Cerebellar nuclear complex (tissue), 1 donor: ENCODE data around the gene ZDHHC12.
A peak's percentile ranks its signal among the peaks of the same experiment; 100 is the strongest.
"Not testable (repeated sequence)": the region's sequence is repeated elsewhere in the genome, so short reads cannot be mapped to it uniquely, and the experiment has no call there.

ENCODE experiments used
- DNase-seq, 2 experiments: peaks; one replicate each; lab custom pipeline; 2025; lab: John Stamatoyannopoulos, UW

ZDHHC12 gene

DNA sequence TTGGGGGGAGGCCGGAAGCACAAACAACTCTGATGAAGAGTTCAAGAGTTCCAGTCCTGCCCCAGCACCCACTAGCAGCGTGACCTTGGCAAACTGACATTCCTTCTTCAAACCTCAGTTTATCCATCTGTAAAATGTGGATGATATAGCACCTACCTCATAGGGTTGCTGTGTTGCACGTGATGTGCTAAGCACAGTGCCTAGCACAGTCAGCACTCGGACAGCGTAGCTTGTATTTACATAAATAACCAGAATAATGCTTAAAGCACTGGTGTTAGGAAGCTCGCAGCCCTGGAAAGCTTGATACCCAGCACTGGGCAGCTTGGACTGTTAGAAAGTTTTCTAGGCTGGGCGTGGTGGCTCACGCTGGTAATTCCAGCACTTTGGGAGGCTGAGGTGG lies 16.5 kb downstream of the ZDHHC12 start:
- no peak for DNase-seq

GRCh38 chr9:128706671-128707381 lies 17.1 kb downstream of the ZDHHC12 start:
- no peak for DNase-seq

DNA sequence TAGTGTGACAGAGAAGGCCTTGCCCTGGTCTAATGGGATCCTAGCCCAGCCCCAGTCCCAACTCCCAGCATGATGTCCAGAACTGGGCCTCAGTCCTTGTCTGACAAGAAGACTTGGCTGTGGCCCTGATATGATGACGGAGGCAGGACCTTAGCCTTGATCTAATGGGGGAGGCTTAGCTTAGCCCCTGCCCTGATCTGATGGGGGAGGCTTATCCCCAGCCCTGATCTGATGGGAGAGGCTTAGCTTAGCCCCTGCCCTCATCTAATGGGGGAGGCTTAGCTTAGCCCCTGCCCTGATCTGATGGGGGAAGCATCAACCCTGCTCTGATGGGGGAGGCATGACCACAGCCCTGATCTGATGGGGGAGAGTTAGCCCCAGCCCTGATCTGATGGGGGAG lies 17.9 kb downstream of the ZDHHC12 start:
- no peak for DNase-seq

GRCh38 chr9:128705051-128705965 lies 18.6 kb downstream of the ZDHHC12 start:
- DNase-seq, result no peak

- DNase-seq, result no peak
These were observed 19.6 kb downstream of the ZDHHC12 start for GRCh38 chr9:128704356-128704670.

DNA sequence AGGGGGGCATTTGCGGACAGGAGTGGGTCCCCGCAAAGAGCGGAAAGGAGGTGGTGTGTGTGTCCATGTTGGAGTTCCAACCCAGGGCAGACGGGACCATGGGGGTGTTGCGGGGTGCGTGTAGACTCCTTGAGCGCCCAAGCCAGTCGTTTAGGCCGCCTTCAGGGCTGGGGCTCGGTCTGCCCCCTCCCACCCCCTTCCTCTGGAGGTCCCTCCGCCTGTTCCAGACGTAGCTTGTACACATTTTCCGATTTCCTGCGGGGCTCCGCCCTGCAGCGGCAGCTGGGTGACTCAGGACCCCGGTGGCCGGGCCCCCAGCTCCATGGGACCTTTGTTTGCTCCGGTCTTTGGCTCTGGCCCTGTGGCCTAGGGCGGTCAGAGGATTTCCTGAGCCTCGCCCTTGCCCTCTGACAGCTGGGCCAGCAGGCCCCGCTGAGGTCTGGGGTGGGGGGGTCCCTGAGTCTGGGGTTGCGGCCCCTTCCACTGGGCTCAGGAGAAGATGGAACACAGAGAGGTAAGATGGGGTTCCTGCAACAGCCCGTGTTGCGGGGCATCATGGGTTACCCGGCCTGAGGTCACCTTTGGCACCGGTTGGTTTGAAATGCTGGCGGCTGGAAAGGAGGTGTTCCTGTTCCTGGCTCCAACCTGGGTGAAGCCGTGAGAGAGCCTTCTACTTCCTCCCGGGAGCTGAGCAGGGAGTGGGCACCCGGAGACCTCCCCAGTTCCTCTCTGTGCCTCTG lies 20.1 kb downstream of the ZDHHC12 start:
- no peak for DNase-seq

DNA sequence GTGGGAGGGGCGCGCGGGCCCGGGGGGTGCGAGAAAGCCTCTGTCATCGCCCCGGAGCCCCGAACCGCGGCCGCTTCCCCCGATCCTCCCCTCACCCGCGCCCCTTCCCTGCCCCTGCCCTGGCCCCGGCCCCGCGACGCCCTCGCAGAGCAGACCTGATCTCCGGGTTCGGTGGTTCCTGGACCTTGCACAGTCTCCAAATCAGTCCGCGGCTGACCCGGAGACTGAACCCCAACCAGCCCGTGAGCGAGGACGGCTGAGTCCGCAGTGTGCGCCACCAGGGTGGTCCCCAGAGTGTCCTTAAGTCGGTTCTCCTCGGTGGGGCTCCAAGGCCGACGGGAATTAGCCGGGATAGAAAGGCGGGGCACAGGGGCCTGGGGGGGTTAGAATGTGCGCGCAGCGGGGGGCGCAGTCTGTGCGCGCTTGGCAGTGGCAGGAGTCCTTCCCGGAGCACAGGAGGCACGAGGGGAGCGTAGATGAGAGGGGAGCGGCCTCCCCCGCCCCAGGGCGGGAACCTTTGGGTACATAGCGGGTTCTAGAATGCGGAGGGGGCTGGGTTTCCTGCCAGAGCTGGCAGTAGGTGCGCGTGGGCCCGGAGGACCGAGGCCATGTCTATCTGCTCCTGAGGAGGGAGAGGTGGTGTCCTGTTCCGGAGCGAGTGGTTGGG lies 20.8 kb downstream of the ZDHHC12 start:
- no peak for DNase-seq

DNA sequence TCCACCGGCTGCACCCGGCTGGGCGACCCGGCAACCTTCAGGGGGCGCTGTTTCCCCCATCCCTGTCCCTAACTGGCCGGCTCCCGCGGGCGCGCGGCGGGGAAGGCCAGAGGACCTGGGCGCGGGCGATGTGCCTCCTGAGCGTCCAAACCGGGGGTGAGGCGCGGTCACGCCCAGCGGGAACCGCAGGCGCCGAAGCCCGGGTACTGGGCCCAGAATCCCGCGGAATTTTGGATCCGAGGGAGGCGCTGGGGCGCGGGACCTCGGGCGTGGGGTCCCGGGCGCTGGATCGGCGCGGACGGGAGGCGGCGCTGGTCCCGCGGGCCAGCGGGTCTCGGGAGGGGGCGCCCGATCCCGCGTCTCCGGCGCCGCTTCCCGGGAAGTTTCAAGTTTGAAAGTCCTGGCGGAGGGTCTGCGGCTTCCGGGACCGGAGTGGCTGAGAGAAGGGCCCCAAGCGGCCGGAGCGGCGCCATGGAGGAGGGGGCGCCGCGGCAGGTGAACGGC lies 21.4 kb downstream of the ZDHHC12 start, which contains the start of gene PKN3:
PKN3 (plus strand) TSS at position 59 of the 504 bp plus-strand sequence; CDS start at position 472, 413 bp downstream.
- peak in 1 of 2 experiments; percentile 20 for DNase-seq

DNA sequence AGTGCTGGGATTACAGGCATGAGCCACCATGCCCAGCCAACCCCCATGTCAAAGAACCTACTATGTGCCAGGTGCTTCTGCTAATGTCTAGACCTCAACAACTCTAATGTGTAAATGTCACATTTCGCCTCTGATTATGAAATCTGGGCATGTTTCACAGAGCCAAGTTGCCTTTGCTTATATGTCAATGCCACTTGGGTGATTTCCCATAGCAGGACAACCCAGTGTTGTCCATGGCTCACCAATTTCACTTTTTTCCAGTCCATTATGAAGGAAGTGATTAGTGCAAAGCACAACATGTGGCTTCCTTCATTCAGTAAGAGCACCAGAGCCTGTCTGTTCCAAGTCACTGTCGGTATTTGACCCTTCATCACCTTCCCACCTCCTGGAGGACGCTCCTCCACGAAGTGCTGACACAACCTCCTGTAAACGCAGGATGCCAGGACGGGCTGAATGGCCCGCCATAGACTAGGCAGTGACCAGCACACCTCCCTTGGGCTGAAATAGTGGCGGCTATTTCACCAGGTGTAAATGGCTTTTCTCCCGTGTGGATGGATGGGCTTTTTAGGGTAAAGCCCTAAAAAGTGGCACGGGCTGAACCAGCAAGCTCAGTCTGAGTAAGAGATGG lies 22.6 kb downstream of the ZDHHC12 start:
- no peak for DNase-seq

- DNase-seq, result not testable (repeated sequence)
These were observed 24.7 kb downstream of the ZDHHC12 start for GRCh38 chr9:128699096-128699795.

DNA sequence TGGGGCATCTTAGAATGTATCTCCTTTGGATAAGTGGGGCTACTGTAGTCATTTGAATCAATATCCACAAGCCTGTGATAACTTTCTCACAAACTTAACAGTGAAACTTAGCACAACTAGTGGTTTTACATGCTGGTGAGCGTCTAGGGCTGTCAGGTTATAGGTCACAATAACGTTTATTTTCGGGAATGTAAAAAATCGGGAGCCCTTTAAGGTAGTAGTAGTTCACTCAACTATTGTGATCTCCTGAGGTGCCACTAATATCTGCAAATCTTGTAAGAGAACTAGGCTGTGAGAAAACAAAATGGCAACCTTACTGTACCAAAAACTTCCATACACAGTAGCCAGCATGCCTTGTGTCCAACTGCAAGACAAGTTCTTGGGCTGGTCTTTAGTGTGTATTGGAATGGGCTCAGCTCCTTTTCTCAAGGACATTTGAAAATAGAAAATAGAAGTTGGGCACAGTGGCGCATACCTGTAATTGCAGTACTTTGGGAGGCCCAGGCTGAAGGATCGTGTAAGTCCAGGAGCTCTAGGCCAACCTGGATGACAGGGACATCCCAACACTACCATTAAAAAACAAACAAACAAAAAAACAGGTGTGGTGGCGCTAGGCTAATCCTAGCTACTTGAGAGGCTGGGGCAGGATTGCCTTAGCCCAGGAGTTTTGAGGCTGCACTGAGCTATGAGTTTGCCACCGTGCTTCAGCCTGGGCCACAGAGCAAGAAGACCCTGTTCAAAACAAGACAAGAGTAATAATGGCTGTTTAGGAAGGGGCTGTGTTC lies 26.8 kb downstream of the ZDHHC12 start:
- no peak for DNase-seq

GRCh38 chr9:128694344-128694743 lies 29.6 kb downstream of the ZDHHC12 start:
- DNase-seq, result no peak

DNA sequence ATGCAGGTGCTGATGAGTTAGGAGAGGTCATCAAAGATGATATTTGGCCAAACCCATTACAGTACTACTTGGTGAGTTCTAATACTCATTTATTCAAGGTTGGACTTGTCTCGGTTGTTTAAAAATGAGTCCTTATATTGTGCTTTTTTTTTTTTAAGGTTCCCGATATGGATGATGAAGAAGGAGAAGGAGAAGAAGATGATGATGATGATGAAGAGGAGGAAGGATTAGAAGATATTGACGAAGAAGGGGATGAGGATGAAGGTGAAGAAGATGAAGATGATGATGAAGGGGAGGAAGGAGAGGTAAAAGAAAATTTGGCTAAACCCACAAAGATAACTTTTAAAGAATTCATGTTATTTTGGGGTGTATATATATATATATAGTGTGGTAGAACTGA lies 30.2 kb downstream of the ZDHHC12 start:
- DNase-seq, result not testable (repeated sequence)

- DNase-seq, result no peak
These were observed 33.3 kb downstream of the ZDHHC12 start for GRCh38 chr9:128690684-128691034.

GRCh38 chr9:128689820-128690683 lies 33.9 kb downstream of the ZDHHC12 start:
- DNase-seq, result no peak

GRCh38 chr9:128689293-128689774 lies 34.6 kb downstream of the ZDHHC12 start:
- no peak for DNase-seq

DNA sequence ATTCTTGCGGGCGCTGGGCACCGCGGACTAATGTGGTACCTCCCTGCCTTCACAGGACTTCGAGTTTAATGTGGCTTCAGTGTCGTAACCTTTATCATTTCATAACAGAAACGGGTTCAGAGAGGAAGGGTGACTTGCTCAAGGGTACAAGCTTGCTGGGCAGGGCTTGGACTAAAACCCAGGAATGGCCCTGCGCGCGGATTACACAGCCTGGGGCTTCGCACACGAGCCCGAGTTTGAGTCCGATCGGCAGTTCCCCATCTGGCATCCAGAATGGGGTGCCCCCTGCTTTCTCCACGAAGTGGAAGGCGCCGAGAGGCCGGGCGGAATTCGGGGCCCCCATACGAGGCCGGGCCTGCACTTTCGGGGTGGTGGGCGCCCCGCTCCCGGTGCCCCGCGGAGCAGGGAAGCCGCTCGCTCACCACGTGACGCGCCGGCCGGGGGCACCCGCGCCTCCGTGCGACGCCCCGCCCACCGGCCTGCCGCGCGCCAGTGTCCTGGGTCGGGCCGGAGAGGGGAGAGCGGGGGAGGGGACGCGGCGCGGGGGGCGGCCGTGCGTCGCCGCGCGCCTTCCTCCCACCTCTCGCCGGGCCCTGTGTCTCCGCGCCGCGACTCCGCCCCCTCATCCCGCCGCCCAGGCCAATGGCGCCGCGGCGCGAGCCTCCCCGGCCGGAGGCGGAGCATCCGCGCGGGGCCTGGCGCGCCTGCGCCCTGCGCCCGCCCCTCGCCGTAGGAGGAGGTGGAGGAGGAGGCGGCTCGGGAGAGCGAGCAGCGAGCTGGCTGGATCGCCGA lies 35.2 kb downstream of the ZDHHC12 start, which contains the start of gene SET:
SET (plus strand) TSS at position 722 of the 792 bp plus-strand sequence. CDS start 361 bp downstream, outside the sequence.
- peak; percentile 25 to 58 for DNase-seq

- DNase-seq, result no peak
These were observed 36.5 kb downstream of the ZDHHC12 start for GRCh38 chr9:128687453-128687852.
